ENCODE results near the gene SLC16A2.

SLC16A2 gene

DNA sequence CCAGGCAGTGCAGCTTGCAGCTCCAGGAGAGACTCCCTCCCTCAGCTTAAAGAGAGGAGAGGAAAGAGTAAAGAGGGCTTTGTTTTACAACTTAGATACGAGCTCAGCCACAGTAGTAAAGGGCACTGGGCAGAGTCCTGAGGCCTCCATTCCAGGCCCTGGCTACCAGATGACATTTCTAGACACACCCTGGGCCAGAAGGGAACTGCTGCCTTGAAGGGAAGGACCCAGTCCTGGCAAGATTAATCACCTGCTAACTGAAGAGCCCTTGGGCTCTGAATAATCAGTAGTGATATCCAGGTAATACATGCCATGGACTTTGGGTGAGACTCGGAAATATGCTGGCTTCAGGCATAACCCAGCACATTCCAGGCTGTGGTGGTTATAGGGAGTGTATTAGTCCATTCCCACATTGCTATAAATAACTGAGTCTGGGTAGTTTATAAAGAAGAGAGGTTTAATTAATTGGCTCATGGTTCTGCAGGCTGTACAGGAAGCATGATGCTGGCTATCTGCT lies 15.3 kb upstream of the SLC16A2 start (continued):
- no peak for TF ChIP-seq BACH2 (CRISPR knock-in tag; IDR thresholded peaks at IDR 0.05; ENCODE audit: borderline replicate concordance)
- TF ChIP-seq CREB5 (CRISPR knock-in tag; IDR thresholded peaks at IDR 0.05; ENCODE audit: low read depth) = no peak
- TF ChIP-seq GLIS3 (CRISPR knock-in tag; IDR thresholded peaks at IDR 0.05) = no peak
- TF ChIP-seq, protein P1, sequence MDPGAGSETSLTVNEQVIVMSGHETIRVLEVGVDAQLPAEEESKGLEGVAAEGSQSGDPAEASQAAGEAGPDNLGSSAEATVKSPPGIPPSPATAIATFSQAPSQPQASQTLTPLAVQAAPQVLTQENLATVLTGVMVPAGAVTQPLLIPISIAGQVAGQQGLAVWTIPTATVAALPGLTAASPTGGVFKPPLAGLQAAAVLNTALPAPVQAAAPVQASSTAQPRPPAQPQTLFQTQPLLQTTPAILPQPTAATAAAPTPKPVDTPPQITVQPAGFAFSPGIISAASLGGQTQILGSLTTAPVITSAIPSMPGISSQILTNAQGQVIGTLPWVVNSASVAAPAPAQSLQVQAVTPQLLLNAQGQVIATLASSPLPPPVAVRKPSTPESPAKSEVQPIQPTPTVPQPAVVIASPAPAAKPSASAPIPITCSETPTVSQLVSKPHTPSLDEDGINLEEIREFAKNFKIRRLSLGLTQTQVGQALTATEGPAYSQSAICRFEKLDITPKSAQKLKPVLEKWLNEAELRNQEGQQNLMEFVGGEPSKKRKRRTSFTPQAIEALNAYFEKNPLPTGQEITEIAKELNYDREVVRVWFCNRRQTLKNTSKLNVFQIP (CRISPR knock-in tag; IDR thresholded peaks at IDR 0.05; ENCODE audit: borderline replicate concordance, low read depth) = no peak

DNA sequence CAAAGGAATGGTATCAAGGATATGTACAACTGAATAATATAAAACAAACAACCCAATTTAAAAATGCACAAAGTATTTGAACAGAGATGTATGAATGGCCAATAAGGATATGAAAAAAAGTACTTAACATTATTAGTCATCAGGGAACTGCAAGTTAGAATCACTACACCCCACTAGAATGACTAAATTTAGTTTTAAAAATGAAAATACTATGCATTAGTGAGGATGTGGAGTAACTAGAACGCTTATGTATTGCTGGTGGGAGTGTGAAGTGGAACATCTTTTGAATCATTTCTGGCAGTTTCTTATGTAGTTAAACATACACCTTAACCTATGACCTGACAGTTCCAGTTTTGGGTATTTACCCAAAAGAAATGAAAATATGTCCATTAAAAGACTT lies 13.0 kb upstream of the SLC16A2 start:
- no peak for ATAC-seq
- TF ChIP-seq CSRNP3 (CRISPR knock-in tag; IDR thresholded peaks at IDR 0.05) (no peak), ZNF565 (CRISPR knock-in tag; conservative IDR thresholded peaks at IDR 0.05; ENCODE audit: low read depth) (no peak), SNAI2 (CRISPR knock-in tag; IDR thresholded peaks at IDR 0.05) (no peak), ZFP3 (CRISPR knock-in tag; IDR thresholded peaks at IDR 0.05) (no peak), RARB (CRISPR knock-in tag; IDR thresholded peaks at IDR 0.05) (no peak), ARNTL (CRISPR knock-in tag; IDR thresholded peaks at IDR 0.05; ENCODE audit: borderline replicate concordance, low read depth) (no peak)
- TF ChIP-seq, protein P2, sequence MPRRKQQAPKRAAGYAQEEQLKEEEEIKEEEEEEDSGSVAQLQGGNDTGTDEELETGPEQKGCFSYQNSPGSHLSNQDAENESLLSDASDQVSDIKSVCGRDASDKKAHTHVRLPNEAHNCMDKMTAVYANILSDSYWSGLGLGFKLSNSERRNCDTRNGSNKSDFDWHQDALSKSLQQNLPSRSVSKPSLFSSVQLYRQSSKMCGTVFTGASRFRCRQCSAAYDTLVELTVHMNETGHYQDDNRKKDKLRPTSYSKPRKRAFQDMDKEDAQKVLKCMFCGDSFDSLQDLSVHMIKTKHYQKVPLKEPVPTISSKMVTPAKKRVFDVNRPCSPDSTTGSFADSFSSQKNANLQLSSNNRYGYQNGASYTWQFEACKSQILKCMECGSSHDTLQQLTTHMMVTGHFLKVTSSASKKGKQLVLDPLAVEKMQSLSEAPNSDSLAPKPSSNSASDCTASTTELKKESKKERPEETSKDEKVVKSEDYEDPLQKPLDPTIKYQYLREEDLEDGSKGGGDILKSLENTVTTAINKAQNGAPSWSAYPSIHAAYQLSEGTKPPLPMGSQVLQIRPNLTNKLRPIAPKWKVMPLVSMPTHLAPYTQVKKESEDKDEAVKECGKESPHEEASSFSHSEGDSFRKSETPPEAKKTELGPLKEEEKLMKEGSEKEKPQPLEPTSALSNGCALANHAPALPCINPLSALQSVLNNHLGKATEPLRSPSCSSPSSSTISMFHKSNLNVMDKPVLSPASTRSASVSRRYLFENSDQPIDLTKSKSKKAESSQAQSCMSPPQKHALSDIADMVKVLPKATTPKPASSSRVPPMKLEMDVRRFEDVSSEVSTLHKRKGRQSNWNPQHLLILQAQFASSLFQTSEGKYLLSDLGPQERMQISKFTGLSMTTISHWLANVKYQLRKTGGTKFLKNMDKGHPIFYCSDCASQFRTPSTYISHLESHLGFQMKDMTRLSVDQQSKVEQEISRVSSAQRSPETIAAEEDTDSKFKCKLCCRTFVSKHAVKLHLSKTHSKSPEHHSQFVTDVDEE (CRISPR knock-in tag; IDR thresholded peaks at IDR 0.05) = no peak
- TF ChIP-seq, protein P1 (CRISPR knock-in tag; IDR thresholded peaks at IDR 0.05; ENCODE audit: borderline replicate concordance, low read depth) = no peak

DNA sequence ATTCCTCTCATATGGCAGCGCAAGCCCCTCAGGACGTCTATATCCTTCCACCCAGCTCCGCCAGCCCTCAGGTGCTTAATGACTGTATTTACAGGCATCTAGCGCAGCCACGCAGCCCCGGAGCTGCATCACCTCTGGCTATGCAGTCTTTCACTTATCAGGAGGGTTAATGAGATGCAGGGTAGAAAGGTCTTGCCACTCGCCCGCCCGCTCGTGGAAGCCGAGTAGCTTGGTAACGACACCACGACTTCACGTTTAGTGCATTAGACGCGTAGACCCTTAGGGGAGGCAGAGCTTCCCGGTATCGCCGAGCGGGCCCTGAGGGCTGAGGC lies 1.5 kb upstream of the SLC16A2 start:
- no peak; the same call in 2 of the 3 replicates for ATAC-seq
- TF ChIP-seq ZNF70 (CRISPR knock-in tag; IDR thresholded peaks at IDR 0.05) = no peak
- no peak for TF ChIP-seq ESRRG (CRISPR knock-in tag; IDR thresholded peaks at IDR 0.05)
- no peak for TF ChIP-seq OSR1 (CRISPR knock-in tag; IDR thresholded peaks at IDR 0.05)
- TF ChIP-seq BACH2 (CRISPR knock-in tag; IDR thresholded peaks at IDR 0.05; ENCODE audit: borderline replicate concordance) = no peak
- TF ChIP-seq PATZ1 (CRISPR knock-in tag; IDR thresholded peaks at IDR 0.05; ENCODE audit: borderline replicate concordance) = no peak
- TF ChIP-seq, protein P2 (CRISPR knock-in tag; IDR thresholded peaks at IDR 0.05) = no peak
- TF ChIP-seq ISL1 (CRISPR knock-in tag; IDR thresholded peaks at IDR 0.05) = no peak
- TF ChIP-seq ZNF8 (CRISPR knock-in tag; IDR thresholded peaks at IDR 0.05) = no peak
- TF ChIP-seq ARNTL (CRISPR knock-in tag; IDR thresholded peaks at IDR 0.05; ENCODE audit: borderline replicate concordance, low read depth) = no peak
- TF ChIP-seq ZFP3 (CRISPR knock-in tag; IDR thresholded peaks at IDR 0.05) = no peak
- TF ChIP-seq, protein P1 (CRISPR knock-in tag; IDR thresholded peaks at IDR 0.05; ENCODE audit: borderline replicate concordance, low read depth) = no peak
- no peak for TF ChIP-seq ZC3H10 (CRISPR knock-in tag; IDR thresholded peaks at IDR 0.05)
- no peak for TF ChIP-seq TOX (CRISPR knock-in tag; IDR thresholded peaks at IDR 0.05; ENCODE audit: borderline replicate concordance)
- no peak for TF ChIP-seq GLIS3 (CRISPR knock-in tag; IDR thresholded peaks at IDR 0.05)
- TF ChIP-seq ZFP30 (CRISPR knock-in tag; IDR thresholded peaks at IDR 0.05) = no peak
- no peak for TF ChIP-seq CREB5 (CRISPR knock-in tag; IDR thresholded peaks at IDR 0.05; ENCODE audit: low read depth)

Data from SK-N-SH treated with all-trans-retinoic acid at 6 μM for 48 hours (cell line).